OCI-LY7 (cell line): ENCODE measurements around the gene PRICKLE2.

Experiments used
- EZH2phosphoT487 ChIP-seq: fragments of 200-600 bp; sonication (generic); IDR thresholded peaks from 2 replicates; pipeline ENCODE4 v1.6.1; 2018; ENCODE audit warnings: low read depth, borderline replicate concordance, mild to moderate bottlenecking, mixed run types, antibody characterized with exemption, low read length, moderate library complexity, mixed read lengths
- TF ChIP-seq, protein P1 (sequence below): fragments of 200-600 bp; sonication (generic); conservative IDR thresholded peaks from 2 replicates; pipeline ENCODE4 v1.5.1; 2014; ENCODE audit warnings: mild to moderate bottlenecking, antibody characterized with exemption, low read length, moderate library complexity, mixed read lengths

DNA sequence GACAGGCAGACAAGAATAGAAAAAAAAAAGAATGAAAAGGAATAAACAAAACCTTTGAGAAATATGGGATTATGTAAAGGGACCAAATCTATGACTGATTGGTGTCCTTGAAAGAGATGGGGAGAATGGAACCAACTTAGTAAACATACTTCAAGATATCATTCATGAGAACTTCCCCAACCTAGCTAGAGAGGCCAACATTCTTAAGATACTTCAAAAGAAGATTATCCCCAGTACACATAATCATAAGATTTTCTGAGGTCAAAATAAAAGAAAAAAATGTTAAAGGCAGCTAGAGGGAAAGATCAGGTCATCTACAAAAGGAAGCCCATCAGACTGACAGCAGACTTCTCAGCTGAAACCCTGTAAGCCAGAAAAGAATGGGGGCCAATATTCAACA lies 110.6 kb downstream of the PRICKLE2 start:
- TF ChIP-seq, protein P1, sequence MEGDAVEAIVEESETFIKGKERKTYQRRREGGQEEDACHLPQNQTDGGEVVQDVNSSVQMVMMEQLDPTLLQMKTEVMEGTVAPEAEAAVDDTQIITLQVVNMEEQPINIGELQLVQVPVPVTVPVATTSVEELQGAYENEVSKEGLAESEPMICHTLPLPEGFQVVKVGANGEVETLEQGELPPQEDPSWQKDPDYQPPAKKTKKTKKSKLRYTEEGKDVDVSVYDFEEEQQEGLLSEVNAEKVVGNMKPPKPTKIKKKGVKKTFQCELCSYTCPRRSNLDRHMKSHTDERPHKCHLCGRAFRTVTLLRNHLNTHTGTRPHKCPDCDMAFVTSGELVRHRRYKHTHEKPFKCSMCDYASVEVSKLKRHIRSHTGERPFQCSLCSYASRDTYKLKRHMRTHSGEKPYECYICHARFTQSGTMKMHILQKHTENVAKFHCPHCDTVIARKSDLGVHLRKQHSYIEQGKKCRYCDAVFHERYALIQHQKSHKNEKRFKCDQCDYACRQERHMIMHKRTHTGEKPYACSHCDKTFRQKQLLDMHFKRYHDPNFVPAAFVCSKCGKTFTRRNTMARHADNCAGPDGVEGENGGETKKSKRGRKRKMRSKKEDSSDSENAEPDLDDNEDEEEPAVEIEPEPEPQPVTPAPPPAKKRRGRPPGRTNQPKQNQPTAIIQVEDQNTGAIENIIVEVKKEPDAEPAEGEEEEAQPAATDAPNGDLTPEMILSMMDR: no peak
- TF ChIP-seq EZH2phosphoT487: no peak
